OCI-LY1 (cell line): ENCODE results near the gene SLC2A4RG.

ENCODE experiments used
- CTCF ChIP-seq: fragments of 200-600 bp; sonication (generic), shearing (Covaris generic); IDR thresholded peaks from 2 replicates; pipeline ENCODE4 v1.5.1; 2017; ENCODE audit warnings: mild to moderate bottlenecking, antibody characterized with exemption, low read length, moderate library complexity, mixed read lengths
- EZH2 ChIP-seq: fragments of 200-600 bp; sonication (generic), shearing (Covaris generic); IDR thresholded peaks from 2 replicates; pipeline ENCODE4 v1.8.0; 2017; ENCODE audit warnings: borderline replicate concordance, mixed run types, mild to moderate bottlenecking, antibody characterized with exemption, low read length, moderate library complexity, mixed read lengths

- no peak for TF ChIP-seq CTCF
- no peak for TF ChIP-seq EZH2
Measured at GRCh38 chr20:63697868-63698545, 41.6 kb upstream of the SLC2A4RG start.
